ENCODE measurements around the gene HAND1. TPM values are rescaled to one million over a fixed set of nuclear protein-coding genes. Genes with fewer than 3 reads are reported as not detected.
A peak's percentile ranks its signal among the peaks of the same experiment; 100 is the strongest.
"Not testable (repeated sequence)": the region's sequence is repeated elsewhere in the genome, so short reads cannot be mapped to it uniquely, and the experiment has no call there.

Gene HAND1
- total and polyA plus RNA-seq, 2 experiments from 2014 or later, result not detected

GRCh38 chr5:154516475-154516874 lies 38.4 kb upstream of the HAND1 start:
- TF ChIP-seq REST (IDR thresholded peaks at IDR 0.05; ENCODE audit: unreplicated experiment) (no peak), NANOG (IDR thresholded peaks at IDR 0.05; ENCODE audit: borderline replicate concordance) (no peak)
- TF ChIP-seq, protein P1, sequence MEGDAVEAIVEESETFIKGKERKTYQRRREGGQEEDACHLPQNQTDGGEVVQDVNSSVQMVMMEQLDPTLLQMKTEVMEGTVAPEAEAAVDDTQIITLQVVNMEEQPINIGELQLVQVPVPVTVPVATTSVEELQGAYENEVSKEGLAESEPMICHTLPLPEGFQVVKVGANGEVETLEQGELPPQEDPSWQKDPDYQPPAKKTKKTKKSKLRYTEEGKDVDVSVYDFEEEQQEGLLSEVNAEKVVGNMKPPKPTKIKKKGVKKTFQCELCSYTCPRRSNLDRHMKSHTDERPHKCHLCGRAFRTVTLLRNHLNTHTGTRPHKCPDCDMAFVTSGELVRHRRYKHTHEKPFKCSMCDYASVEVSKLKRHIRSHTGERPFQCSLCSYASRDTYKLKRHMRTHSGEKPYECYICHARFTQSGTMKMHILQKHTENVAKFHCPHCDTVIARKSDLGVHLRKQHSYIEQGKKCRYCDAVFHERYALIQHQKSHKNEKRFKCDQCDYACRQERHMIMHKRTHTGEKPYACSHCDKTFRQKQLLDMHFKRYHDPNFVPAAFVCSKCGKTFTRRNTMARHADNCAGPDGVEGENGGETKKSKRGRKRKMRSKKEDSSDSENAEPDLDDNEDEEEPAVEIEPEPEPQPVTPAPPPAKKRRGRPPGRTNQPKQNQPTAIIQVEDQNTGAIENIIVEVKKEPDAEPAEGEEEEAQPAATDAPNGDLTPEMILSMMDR (conservative IDR thresholded peaks at IDR 0.05; ENCODE audit: low read depth in 2 of 2), result 0 out of 4 replicates have a peak, but pooled peaks of 1 of the 2 experiments have one; percentile 9
- H3K4me3 ChIP-seq, result no peak overlapping the region
- H3K9me2 ChIP-seq (ENCODE audit: insufficient read depth), result no peaks in the 10 kb centered on the region
- H4K20me1 ChIP-seq (replicated peaks; ENCODE audit: insufficient read depth), result no peaks in the 10 kb centered on the region
- 0 out of 2 replicates have a peak overlapping the region, but pooled peaks have one; percentile 23 for H2AFZ ChIP-seq
- H3K4me2 ChIP-seq, result no peak overlapping the region
- Mint-ChIP-seq H3K9me3 (no peaks in the 10 kb centered on the region), H3K4me1 (peaks cover 9% of the 10 kb centered on the region), H3K36me3 (ENCODE audit: low read depth) (no peaks in the 10 kb centered on the region), H3K27me3 (ENCODE audit: insufficient read depth, low read depth, poor library complexity) (peaks cover 6% of the 10 kb centered on the region), H3K4me3 (no peak overlapping the region), H3K27ac (no peak overlapping the region)
- DNase-seq (ENCODE audit: low spot score) (no peak), ATAC-seq (no peak)
- H3K4me1 ChIP-seq (ENCODE audit: insufficient read depth), result peaks cover 5% of the 10 kb centered on the region
- no peaks in the 10 kb centered on the region for H3F3A ChIP-seq (replicated peaks; ENCODE audit: low read depth)
- H3K27ac ChIP-seq (ENCODE audit: low read depth), result no peak overlapping the region
- H3K36me3 ChIP-seq (ENCODE audit: insufficient read depth), result no peaks in the 10 kb centered on the region
- peaks cover 12% of the 10 kb centered on the region; the same call in 1 of the 2 replicates for H3K27me3 ChIP-seq (ENCODE audit: insufficient read depth)
- H3K79me2 ChIP-seq (replicated peaks; ENCODE audit: insufficient read depth), result no peaks in the 10 kb centered on the region

DNA sequence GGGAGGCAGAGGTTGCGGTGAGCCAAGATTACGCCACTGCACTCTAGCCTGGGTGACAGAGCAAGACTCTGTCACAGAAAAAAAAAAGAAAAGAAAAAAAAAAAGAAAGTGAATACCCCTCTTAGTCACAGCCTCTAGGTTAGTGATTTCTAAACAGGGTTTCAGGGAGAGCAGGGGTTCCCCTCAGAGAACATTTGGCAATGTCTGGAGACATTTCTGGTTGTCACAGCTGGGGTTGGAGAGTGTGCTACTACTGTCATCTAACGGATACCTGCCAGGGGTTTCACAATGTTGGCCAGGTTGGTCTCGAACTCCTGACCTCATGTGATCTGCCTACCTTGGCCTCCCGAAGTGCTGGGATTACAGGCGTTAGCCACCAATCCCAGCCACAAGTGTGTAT lies 37.5 kb upstream of the HAND1 start:
- not testable (repeated sequence) for H3K4me1 Mint-ChIP-seq; H3K4me2 ChIP-seq; H3K36me3 Mint-ChIP-seq (ENCODE audit: low read depth); H3F3A ChIP-seq (replicated peaks; ENCODE audit: low read depth); H3K9me2 ChIP-seq (ENCODE audit: insufficient read depth); H3K79me2 ChIP-seq (replicated peaks; ENCODE audit: insufficient read depth); H3K4me3 ChIP-seq; H3K27me3 Mint-ChIP-seq (ENCODE audit: insufficient read depth, low read depth, poor library complexity); H3K4me3 Mint-ChIP-seq; H3K27ac Mint-ChIP-seq; H3K27ac ChIP-seq (ENCODE audit: low read depth); DNase-seq (ENCODE audit: low spot score); H3K4me1 ChIP-seq (ENCODE audit: insufficient read depth); H3K36me3 ChIP-seq (ENCODE audit: insufficient read depth); ATAC-seq; H3K9me3 Mint-ChIP-seq; H4K20me1 ChIP-seq (replicated peaks; ENCODE audit: insufficient read depth); H2AFZ ChIP-seq
- H3K27me3 ChIP-seq (ENCODE audit: insufficient read depth), result peaks cover 11% of the 10 kb centered on the region; the same call in 1 of the 2 replicates

DNA sequence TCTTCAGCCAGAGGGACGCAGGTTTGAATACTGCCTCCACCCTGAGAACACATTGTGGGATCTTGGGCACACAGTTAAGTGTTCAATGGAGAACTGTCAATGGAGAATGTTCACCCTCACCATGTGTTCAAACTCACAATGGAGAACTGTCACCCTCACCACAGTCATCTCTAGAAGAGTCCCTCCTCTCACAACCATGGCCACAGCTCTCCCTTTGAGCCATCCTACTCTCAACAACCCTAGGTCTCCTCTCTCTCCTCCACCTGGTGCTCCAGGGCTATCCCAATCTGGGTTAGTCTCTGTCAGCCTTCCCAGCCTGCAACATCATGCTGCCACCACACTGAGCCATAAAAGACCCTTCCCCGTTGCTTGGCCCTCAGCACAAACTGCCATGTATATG lies 36.3 kb upstream of the HAND1 start:
- no peaks in the 10 kb centered on the region for H3K36me3 ChIP-seq (ENCODE audit: insufficient read depth)
- H4K20me1 ChIP-seq (replicated peaks; ENCODE audit: insufficient read depth), result no peaks in the 10 kb centered on the region
- no peak overlapping the region for H3K4me3 Mint-ChIP-seq
- no peak overlapping the region for H3K4me2 ChIP-seq
- no peaks in the 10 kb centered on the region for H3F3A ChIP-seq (replicated peaks; ENCODE audit: low read depth)
- peaks cover 2% of the 10 kb centered on the region for H3K27me3 Mint-ChIP-seq (ENCODE audit: insufficient read depth, low read depth, poor library complexity)
- DNase-seq (ENCODE audit: low spot score), result no peak
- H3K27me3 ChIP-seq (ENCODE audit: insufficient read depth), result no peaks in the 10 kb centered on the region
- ATAC-seq, result no peak
- H3K9me2 ChIP-seq (ENCODE audit: insufficient read depth), result no peaks in the 10 kb centered on the region
- no peak overlapping the region for H3K27ac Mint-ChIP-seq
- H3K79me2 ChIP-seq (replicated peaks; ENCODE audit: insufficient read depth), result no peaks in the 10 kb centered on the region
- no peaks in the 10 kb centered on the region for H3K36me3 Mint-ChIP-seq (ENCODE audit: low read depth)
- H3K4me3 ChIP-seq, result no peak overlapping the region
- no peaks in the 10 kb centered on the region for H3K9me3 Mint-ChIP-seq
- no peaks in the 10 kb centered on the region for H3K4me1 ChIP-seq (ENCODE audit: insufficient read depth)
- no peak overlapping the region for H2AFZ ChIP-seq
- peaks cover 2% of the 10 kb centered on the region; the same call in 2 of the 3 replicates for H3K4me1 Mint-ChIP-seq
- no peak overlapping the region for H3K27ac ChIP-seq (ENCODE audit: low read depth)
- TF ChIP-seq CREB1 (CRISPR knock-in tag; IDR thresholded peaks at IDR 0.05; ENCODE audit: low read depth) (no peak), ZNF462 (CRISPR knock-in tag; IDR thresholded peaks at IDR 0.05) (no peak)
